ENCODE measurements around the gene CHPF.

CHPF gene

GRCh38 chr2:219512524-219513216 lies 30.9 kb downstream of the CHPF start:
- peak; percentile 36 to 39 for DNase-seq
- no peak for TF ChIP-seq POLR2A (IDR thresholded peaks at IDR 0.05; ENCODE audit: low read length)
- no peak for TF ChIP-seq GATA1 (IDR thresholded peaks at IDR 0.05; ENCODE audit: low read depth, low read length)

- TF ChIP-seq POLR2A (IDR thresholded peaks at IDR 0.05; ENCODE audit: low read length) (no peak), GATA1 (IDR thresholded peaks at IDR 0.05; ENCODE audit: low read depth, low read length) (no peak)
- DNase-seq: peak; percentile 74 to 75
These were observed 31.9 kb downstream of the CHPF start for GRCh38 chr2:219511547-219512325.

- no peak for TF ChIP-seq GATA1 (IDR thresholded peaks at IDR 0.05; ENCODE audit: low read depth, low read length)
- no peak for TF ChIP-seq POLR2A (IDR thresholded peaks at IDR 0.05; ENCODE audit: low read length)
- peak; percentile 35 to 50 for DNase-seq
These were observed 33.0 kb downstream of the CHPF start for GRCh38 chr2:219510512-219511135.

- TF ChIP-seq POLR2A (IDR thresholded peaks at IDR 0.05; ENCODE audit: low read length): no peak
- TF ChIP-seq GATA1 (IDR thresholded peaks at IDR 0.05; ENCODE audit: low read depth, low read length): peak; percentile 56
- DNase-seq: peak; percentile 93 to 95
These were observed 33.7 kb downstream of the CHPF start for GRCh38 chr2:219509780-219510511.

- TF ChIP-seq POLR2A (IDR thresholded peaks at IDR 0.05; ENCODE audit: low read length): no peak
- no peak for TF ChIP-seq GATA1 (IDR thresholded peaks at IDR 0.05; ENCODE audit: low read depth, low read length)
These were observed 34.4 kb downstream of the CHPF start for GRCh38 chr2:219508971-219509779.

GRCh38 chr2:219508444-219508734 lies 35.2 kb downstream of the CHPF start:
- TF ChIP-seq POLR2A (IDR thresholded peaks at IDR 0.05; ENCODE audit: low read length) (no peak), GATA1 (IDR thresholded peaks at IDR 0.05; ENCODE audit: low read depth, low read length) (no peak)
- no peak for DNase-seq

More at GRCh38 chr2:219508971-219509779, 34.4 kb downstream of the CHPF start:
- peak in 1 of 2 experiments; percentile 53 for DNase-seq

GRCh38 chr2:219507581-219508443 lies 35.8 kb downstream of the CHPF start:
- DNase-seq: peak; percentile 46 to 48
- TF ChIP-seq POLR2A (IDR thresholded peaks at IDR 0.05; ENCODE audit: low read length): no peak
- no peak for TF ChIP-seq GATA1 (IDR thresholded peaks at IDR 0.05; ENCODE audit: low read depth, low read length)

GRCh38 chr2:219506802-219507526 lies 36.6 kb downstream of the CHPF start:
- no peak for TF ChIP-seq GATA1 (IDR thresholded peaks at IDR 0.05; ENCODE audit: low read depth, low read length)
- TF ChIP-seq POLR2A (IDR thresholded peaks at IDR 0.05; ENCODE audit: low read length): no peak

GRCh38 chr2:219506153-219506801 lies 37.3 kb downstream of the CHPF start:
- DNase-seq: no peak
- TF ChIP-seq GATA1 (IDR thresholded peaks at IDR 0.05; ENCODE audit: low read depth, low read length) (no peak), POLR2A (IDR thresholded peaks at IDR 0.05; ENCODE audit: low read length) (no peak)

More at GRCh38 chr2:219506802-219507526, 36.6 kb downstream of the CHPF start:
- DNase-seq: no peak

- TF ChIP-seq POLR2A (IDR thresholded peaks at IDR 0.05; ENCODE audit: low read length): no peak
- TF ChIP-seq GATA1 (IDR thresholded peaks at IDR 0.05; ENCODE audit: low read depth, low read length): no peak
- no peak for DNase-seq
These were observed 38.0 kb downstream of the CHPF start for GRCh38 chr2:219505585-219505984.

GRCh38 chr2:219502618-219503017 lies 41.0 kb downstream of the CHPF start:
- TF ChIP-seq GATA1 (IDR thresholded peaks at IDR 0.05; ENCODE audit: low read depth, low read length): no peak
- TF ChIP-seq POLR2A (IDR thresholded peaks at IDR 0.05; ENCODE audit: low read length): no peak
- DNase-seq: no peak

All from erythroblast (primary cell).